ENCODE results near the gene PRKN. TPM values are rescaled to one million over a fixed set of nuclear protein-coding genes. Genes with fewer than 3 reads are reported as not detected.

The PRKN gene
- total and polyA plus RNA-seq, 8 donors: 0.82 to 7.2 (median 2.9) TPM

GRCh38 chr6:161686655-161687054, 1040.9 kb downstream of the PRKN start:
- Histone ChIP-seq H3K4me3 (no peak overlapping the region), H3K36me3 (no peaks in the 10 kb centered on the region), H3K4me1 (no peaks in the 10 kb centered on the region), H3K9me3 (no peaks in the 10 kb centered on the region), H3K27ac (no peak overlapping the region), H3K27me3 (no peaks in the 10 kb centered on the region)
- ATAC-seq (no peak), DNase-seq (no peak), FAIRE-seq (no peak)
- intact Hi-C loops (cut with DNase I): no loop called here
- no peak for TF ChIP-seq CTCF (IDR thresholded peaks at IDR 0.05)
- 92 to 94% methylated on average over 4 of the region's 4 CpGs for WGBS, 2 donors

- H3K9me3 ChIP-seq: no peaks in the 10 kb centered on the region
- intact Hi-C loops (cut with DNase I): no loop called here
- ATAC-seq (no peak), DNase-seq (no peak), FAIRE-seq (no peak)
- H3K27me3 ChIP-seq: no peaks in the 10 kb centered on the region
- no peaks in the 10 kb centered on the region for H3K36me3 ChIP-seq
- 71 to 86% methylated on average over 6 of the region's 6 CpGs for WGBS, 2 donors
- H3K27ac ChIP-seq: no peak overlapping the region
- TF ChIP-seq CTCF (IDR thresholded peaks at IDR 0.05): no peak
- H3K4me3 ChIP-seq: no peak overlapping the region
- no peaks in the 10 kb centered on the region for H3K4me1 ChIP-seq
Observed at GRCh38 chr6:161684731-161685475, 1042.7 kb downstream of the PRKN start.

GRCh38 chr6:161683400-161683799, 1044.2 kb downstream of the PRKN start:
- H3K27ac ChIP-seq: peak overlapping the region in 1 of 4 donors; percentile 44
- H3K4me1 ChIP-seq: no peaks in the 10 kb centered on the region
- H3K36me3 ChIP-seq: no peaks in the 10 kb centered on the region
- no peaks in the 10 kb centered on the region for H3K27me3 ChIP-seq
- no peak for FAIRE-seq
- no peaks in the 10 kb centered on the region for H3K9me3 ChIP-seq
- peak in 5 of 6 donors; percentile 55 to 76 (median 67) for DNase-seq
- peak; percentile 94 to 99 (median 96) for ATAC-seq
- no peak for TF ChIP-seq CTCF (IDR thresholded peaks at IDR 0.05)
- WGBS, 2 donors: 43 to 47% methylated on average over 5 of the region's 5 CpGs
- intact Hi-C loops (cut with DNase I): no loop called here
- no peak overlapping the region for H3K4me3 ChIP-seq

- no peak for FAIRE-seq
- DNase-seq: peak in 1 of 6 donors; percentile 25
- no peaks in the 10 kb centered on the region for H3K4me1 ChIP-seq
- intact Hi-C loops (cut with DNase I): no loop called here
- H3K4me3 ChIP-seq: no peak overlapping the region
- H3K27ac ChIP-seq: peak overlapping the region in 1 of 4 donors; percentile 44
- ATAC-seq: peak; percentile 31 to 47 (median 34)
- H3K9me3 ChIP-seq: no peaks in the 10 kb centered on the region
- TF ChIP-seq CTCF (IDR thresholded peaks at IDR 0.05): no peak
- H3K36me3 ChIP-seq: no peaks in the 10 kb centered on the region
- WGBS, 2 donors: 45 to 49% methylated on average over 9 of the region's 9 CpGs
- H3K27me3 ChIP-seq: no peaks in the 10 kb centered on the region
Observed at GRCh38 chr6:161682982-161683381, 1044.6 kb downstream of the PRKN start.

- ATAC-seq: no peak
- no peak for DNase-seq
Observed at GRCh38 chr6:161679980-161680538, 1047.5 kb downstream of the PRKN start.

More at GRCh38 chr6:161679980-161680538, 1047.5 kb downstream of the PRKN start:
- TF ChIP-seq CTCF (IDR thresholded peaks at IDR 0.05): no peak
- intact Hi-C loops (cut with DNase I): no loop called here
- H3K27me3 ChIP-seq: no peaks in the 10 kb centered on the region
- 90 to 97% methylated on average over 13 of the region's 13 CpGs for WGBS, 2 donors
- H3K4me1 ChIP-seq: no peaks in the 10 kb centered on the region
- H3K36me3 ChIP-seq: no peaks in the 10 kb centered on the region
- H3K27ac ChIP-seq: no peak overlapping the region
- H3K4me3 ChIP-seq: no peak overlapping the region
- no peak for FAIRE-seq
- H3K9me3 ChIP-seq: no peaks in the 10 kb centered on the region

Measured in pancreas (tissue), 10 donors.